HG03520 (cell line): ENCODE data around the gene PRDX1.
A peak's percentile ranks its signal among the peaks of the same experiment; 100 is the strongest.
"Not testable (repeated sequence)": the region's sequence is repeated elsewhere in the genome, so short reads cannot be mapped to it uniquely, and the experiment has no call there.

Experiments
- ATAC-seq: cut with Tn5 transposase; IDR thresholded peaks from one replicate; pipeline ENCODE4 v1.9.1; 2021; ENCODE audit warnings: mild to moderate bottlenecking, moderate library complexity; ENCODE audit not compliant: unreplicated experiment

Gene PRDX1

GRCh38 chr1:45507195-45507594, 14.5 kb downstream of the PRDX1 start:
- ATAC-seq = no peak

GRCh38 chr1:45503462-45504360, 18.0 kb downstream of the PRDX1 start:
- no peak for ATAC-seq

GRCh38 chr1:45501505-45501859, 20.2 kb downstream of the PRDX1 start:
- no peak for ATAC-seq

GRCh38 chr1:45499415-45499769, 22.3 kb downstream of the PRDX1 start:
- no peak for ATAC-seq

- no peak for ATAC-seq
These were observed 23.4 kb downstream of the PRDX1 start for GRCh38 chr1:45498279-45498678.

DNA sequence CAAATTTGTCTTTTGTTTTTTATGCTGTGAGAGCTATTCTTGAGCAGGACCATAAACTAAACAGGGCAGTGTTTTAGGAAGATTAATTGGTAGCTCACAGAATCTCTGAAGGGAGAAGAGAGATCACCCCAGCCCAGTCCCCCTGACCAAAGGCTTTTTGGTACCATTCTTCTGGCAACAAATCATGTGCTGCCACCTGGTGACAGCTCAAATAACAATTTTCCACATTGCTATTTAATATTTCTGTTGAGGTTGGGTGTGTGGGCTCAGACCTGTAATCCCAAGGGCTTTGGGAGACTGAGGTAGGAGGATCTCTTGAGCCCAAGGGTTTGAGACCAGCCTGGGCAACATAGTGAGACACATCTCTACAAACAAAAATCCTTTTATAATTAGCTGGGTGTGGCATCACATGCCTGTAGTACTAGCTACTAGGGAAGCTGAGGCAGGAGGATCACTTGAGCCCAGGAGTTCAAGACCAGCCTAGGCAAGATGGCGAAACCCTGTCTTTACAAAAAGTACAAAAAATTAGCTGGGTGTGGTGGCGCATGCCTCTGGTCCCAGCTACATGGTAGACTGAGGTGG, 28.5 kb downstream of the PRDX1 start:
- no peak for ATAC-seq

GRCh38 chr1:45492691-45493090, 29.0 kb downstream of the PRDX1 start:
- no peak for ATAC-seq

GRCh38 chr1:45491487-45492260, 30.0 kb downstream of the PRDX1 start:
- ATAC-seq = no peak

DNA sequence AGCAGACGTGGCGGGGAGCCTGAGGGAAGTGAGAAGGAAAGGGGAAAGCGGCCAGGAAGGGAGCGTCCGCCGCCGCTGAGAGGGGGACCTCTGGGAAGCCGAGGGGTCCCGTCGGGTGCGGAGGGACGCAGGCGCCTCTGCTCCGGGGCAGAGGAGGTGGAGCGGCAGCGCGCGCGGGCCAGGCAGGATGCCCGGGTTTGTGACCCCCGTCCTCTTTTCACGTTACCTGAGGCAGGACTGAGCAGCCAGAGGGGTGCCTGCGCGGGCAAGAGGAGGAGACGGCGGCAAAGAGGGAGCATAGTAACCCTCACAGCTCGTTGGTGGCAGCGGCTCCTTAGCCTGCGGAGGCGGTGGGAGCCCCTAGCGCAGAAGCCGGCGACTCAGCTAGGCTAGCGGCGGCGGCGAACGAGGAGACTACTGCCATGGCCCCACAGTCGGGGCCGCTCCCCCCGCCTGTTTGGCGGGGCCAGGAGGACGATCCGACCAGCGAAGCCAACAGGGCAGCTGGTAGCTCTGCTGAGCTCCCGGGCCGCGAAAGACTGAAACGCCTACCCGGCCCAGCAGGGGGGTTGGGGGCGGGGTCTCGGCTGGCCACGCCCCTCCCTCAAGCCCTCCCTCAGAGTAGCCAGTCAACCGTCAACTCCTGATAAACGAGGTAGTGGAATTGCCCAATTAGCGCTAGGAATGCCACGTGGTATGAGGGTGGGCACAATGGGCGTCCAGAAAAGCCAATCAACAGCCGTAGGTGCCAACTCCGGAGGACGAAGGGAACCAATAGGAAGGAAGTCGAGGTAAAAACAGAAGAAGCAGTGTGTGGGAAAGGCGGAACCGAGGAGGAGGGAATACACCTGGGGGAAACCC, 30.8 kb downstream of the PRDX1 start, which contains the start of gene TESK2:
TESK2 (minus strand) TSS at position 538 of the 861 bp plus-strand sequence. CDS start 33,378 bp downstream, outside the sequence.
- ATAC-seq = peak; percentile 84

DNA sequence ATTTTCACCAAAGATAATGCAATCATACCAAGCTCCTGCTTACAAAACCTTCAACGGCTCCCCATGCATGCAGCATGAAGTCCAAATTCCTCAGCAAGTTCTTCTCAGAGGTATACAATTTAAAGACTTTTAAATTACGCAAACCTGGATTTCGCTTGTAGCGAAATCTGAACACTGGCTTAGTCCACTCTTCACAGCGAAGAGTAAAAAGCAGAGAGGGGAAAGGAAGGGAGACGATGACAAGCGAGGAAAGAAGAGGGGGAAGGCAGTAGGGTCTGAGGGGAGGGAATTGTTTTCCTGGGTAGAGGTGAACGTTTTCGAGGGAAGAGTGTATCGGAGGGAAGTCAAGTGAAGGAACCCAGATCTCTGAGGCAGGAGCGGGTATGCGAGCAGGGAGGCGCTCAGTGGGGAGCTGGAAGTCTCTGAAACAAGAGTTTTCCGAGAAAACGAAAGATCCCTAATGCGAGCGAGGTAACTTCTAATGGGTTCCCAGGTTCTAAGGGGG, 31.5 kb downstream of the PRDX1 start:
- no peak for ATAC-seq

DNA sequence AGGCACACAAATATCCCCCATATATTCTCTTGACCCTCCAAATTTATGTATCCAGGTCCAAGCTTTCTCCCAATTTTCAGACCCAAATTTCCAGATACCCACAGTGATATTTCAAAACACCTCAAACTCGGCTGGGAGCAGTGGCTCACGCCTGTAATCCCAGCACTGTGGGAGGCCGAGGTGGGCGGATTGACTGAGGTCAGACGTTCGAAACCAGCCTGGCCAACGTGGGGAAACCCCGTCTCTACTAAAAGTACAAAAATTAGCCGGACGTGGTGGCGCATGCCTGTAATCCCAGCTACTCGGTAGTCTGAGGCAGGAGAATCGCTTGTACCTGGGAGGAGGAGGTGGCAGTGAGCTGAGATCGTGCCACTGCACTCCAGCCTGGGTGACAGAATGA, 32.3 kb downstream of the PRDX1 start:
- not testable (repeated sequence) for ATAC-seq

GRCh38 chr1:45488666-45489377, 32.9 kb downstream of the PRDX1 start:
- no peak for ATAC-seq

GRCh38 chr1:45485949-45486348, 35.7 kb downstream of the PRDX1 start:
- ATAC-seq = no peak

DNA sequence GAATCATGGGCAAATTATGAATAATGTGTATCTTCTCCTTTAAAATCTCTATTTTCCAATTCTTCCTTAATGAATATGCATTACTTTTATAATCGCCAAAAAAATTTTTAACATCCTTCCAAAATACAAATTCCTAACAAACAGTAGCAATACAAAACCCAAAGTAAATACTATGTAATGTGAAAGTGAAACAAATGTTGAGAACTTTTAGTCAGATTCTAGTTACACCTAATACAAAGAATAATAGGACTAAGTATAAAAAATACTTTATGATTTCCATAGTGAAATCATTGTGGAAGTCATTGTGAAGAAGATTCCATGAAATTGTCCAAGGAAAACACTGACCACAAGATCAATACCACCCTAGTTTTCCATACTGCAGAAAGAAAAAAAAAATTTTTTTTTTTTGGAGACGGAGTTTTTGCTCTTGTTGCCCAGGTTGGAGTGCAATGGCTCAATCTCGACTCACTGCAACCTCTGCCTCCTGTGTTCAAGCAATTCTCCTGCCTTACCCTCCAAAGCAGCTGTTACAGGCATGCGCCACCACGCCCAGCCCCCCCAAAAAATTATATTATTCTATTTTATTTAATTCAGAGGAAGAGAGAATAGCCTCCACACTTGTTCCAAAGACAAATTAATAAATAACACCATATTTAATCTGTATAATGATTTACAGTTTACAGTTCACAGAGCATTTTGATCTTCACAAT, 42.5 kb downstream of the PRDX1 start:
- ATAC-seq = no peak

DNA sequence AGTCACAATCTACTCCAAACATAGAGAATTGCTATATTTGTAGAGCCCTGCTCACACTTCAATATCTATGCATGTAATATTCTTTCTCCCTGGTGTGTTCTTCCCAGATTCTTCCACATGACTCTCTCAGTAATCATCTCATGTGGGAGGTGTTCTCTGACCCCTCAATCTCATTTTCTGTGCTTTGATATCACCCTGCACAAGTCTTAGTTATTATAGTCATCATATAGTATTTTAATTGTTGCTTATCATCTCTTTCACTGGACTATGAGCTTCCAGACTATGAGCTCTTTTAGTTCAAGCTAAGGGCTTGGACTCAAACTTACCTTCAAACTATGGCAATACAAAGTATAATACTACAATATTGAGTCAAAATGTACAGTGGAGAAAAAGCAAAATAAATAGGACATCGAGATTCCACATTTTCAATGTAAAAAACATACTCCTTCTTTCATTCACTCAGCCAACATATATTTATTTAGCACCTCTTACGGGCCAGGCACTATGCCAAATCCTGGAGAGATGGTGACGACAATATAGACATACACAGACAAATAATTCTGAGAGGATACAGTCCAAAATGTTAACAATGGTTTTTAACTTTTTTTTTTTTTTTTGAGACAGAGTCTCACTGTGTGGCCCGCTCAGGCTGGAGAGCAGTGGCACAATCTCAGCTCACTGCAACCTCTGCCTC, 43.4 kb downstream of the PRDX1 start:
- ATAC-seq = no peak

GRCh38 chr1:45477646-45478045, 44.0 kb downstream of the PRDX1 start:
- no peak for ATAC-seq

DNA sequence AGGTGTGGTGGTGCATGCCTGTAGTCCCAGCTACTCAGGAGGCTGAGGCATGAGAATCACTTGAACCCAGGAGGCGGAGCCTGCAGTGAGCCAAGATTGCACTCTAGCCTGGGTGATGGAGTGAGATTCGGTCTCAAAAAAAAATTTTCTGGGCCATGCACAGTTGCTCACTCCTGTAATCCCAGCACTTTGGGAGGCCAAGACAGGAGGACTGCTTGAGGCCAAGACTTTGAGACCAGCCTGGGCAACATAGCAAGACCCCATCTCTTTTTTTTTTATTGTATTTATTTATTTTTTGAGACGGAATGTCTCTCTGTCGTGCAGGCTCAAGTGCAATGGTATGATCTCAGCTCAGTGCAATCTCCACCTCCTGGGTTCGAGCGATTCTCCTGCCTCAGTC, 47.5 kb downstream of the PRDX1 start:
- not testable (repeated sequence) for ATAC-seq

DNA sequence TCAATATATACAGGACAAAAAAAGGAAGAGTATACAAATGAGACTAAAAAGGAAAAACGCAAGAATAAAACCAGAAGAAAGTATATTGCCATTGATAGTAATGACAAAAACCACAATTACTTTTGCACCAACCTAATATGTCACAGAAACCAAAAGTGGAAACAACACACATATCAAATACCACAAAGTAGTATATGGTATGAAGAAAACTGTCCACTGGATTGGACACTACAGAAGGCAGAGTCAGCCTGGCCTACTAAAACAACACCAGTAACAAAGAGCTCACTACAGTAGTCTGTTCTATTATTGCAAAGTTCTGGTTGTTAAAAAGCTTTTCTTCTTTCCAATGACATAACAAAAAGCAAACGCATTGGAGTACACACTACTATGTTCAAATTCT, 48.4 kb downstream of the PRDX1 start:
- peak; percentile 47 for ATAC-seq
